ENCODE data around the gene PPP3R2. TPM values are rescaled to one million over a fixed set of nuclear protein-coding genes. Genes with fewer than 3 reads are reported as not detected.
"Not testable (repeated sequence)": the region's sequence is repeated elsewhere in the genome, so short reads cannot be mapped to it uniquely, and the experiment has no call there.

PPP3R2 gene
- polyA plus RNA-seq, 1 donor (not counting 4 experiments of a cell fraction or from before 2014, with no cell fraction given), result not detected

GRCh38 chr9:101590901-101591300 is 3.9 kb downstream of the PPP3R2 start:
- Histone ChIP-seq H3K4me3 (ENCODE audit: control insufficient read depth in 2 of 3, extremely low read depth in 1 of 3, insufficient read depth in 2 of 3, low read depth in 1 of 3, low read length in 3 of 3) (no peak overlapping the region), H3K9me1 (ENCODE audit: control insufficient read depth, extremely low read depth, insufficient read depth, low read length) (no peaks in the 10 kb centered on the region), H3K27ac (ENCODE audit: control insufficient read depth, insufficient read depth, low read length) (no peak overlapping the region), H4K20me1 (ENCODE audit: control insufficient read depth, extremely low read depth, insufficient read depth, low read length) (no peaks in the 10 kb centered on the region), H3K9ac (ENCODE audit: control insufficient read depth, extremely low read depth, insufficient read depth, low read length) (no peak overlapping the region), H2AFZ (ENCODE audit: control insufficient read depth, low read length) (no peak overlapping the region), H3K79me2 (ENCODE audit: control insufficient read depth, insufficient read depth, low read length) (no peaks in the 10 kb centered on the region), H3K4me2 (ENCODE audit: control insufficient read depth, extremely low read depth, insufficient read depth, low read depth, low read length) (no peak overlapping the region), H3K36me3 (ENCODE audit: control insufficient read depth in 2 of 2, extremely low read depth in 1 of 2, insufficient read depth in 2 of 2, low read length in 2 of 2) (no peaks in the 10 kb centered on the region), H3K27me3 (ENCODE audit: control insufficient read depth, extremely low read depth, insufficient read depth, low read length) (no peaks in the 10 kb centered on the region), H3K4me1 (ENCODE audit: control insufficient read depth, extremely low read depth, insufficient read depth, low read length) (no peaks in the 10 kb centered on the region), H3K9me3 (ENCODE audit: control insufficient read depth, low read depth, low read length) (no peaks in the 10 kb centered on the region)
- FAIRE-seq (no peak), DNase-seq (ENCODE audit: low read depth, low spot score) (no peak)
- dilution Hi-C loops (cut with MboI; ENCODE audit: extremely low pct_ligation_motif_present, low sequenced_read_pairs), result no loop called here
- TF ChIP-seq CTCF (optimal IDR thresholded peaks at IDR 0.05 in 1 of 3, IDR thresholded peaks at IDR 0.05 in 1 of 3, conservative IDR thresholded peaks at IDR 0.05 in 1 of 3; ENCODE audit: extremely low read depth in 1 of 3, insufficient read depth in 2 of 3, low read length in 3 of 3), result no peak
- no peak for TF ChIP-seq EZH2 (IDR thresholded peaks at IDR 0.05; ENCODE audit: low read length)

- H3K36me3 ChIP-seq (ENCODE audit: control insufficient read depth in 2 of 2, extremely low read depth in 1 of 2, insufficient read depth in 2 of 2, low read length in 2 of 2); H3K79me2 ChIP-seq (ENCODE audit: control insufficient read depth, insufficient read depth, low read length); DNase-seq (ENCODE audit: low read depth, low spot score); H3K27me3 ChIP-seq (ENCODE audit: control insufficient read depth, extremely low read depth, insufficient read depth, low read length); H3K4me3 ChIP-seq (ENCODE audit: control insufficient read depth in 2 of 3, extremely low read depth in 1 of 3, insufficient read depth in 2 of 3, low read depth in 1 of 3, low read length in 3 of 3); H3K9me1 ChIP-seq (ENCODE audit: control insufficient read depth, extremely low read depth, insufficient read depth, low read length); dilution Hi-C loops (cut with MboI; ENCODE audit: extremely low pct_ligation_motif_present, low sequenced_read_pairs); H3K4me1 ChIP-seq (ENCODE audit: control insufficient read depth, extremely low read depth, insufficient read depth, low read length); H4K20me1 ChIP-seq (ENCODE audit: control insufficient read depth, extremely low read depth, insufficient read depth, low read length); H3K4me2 ChIP-seq (ENCODE audit: control insufficient read depth, extremely low read depth, insufficient read depth, low read depth, low read length); H3K27ac ChIP-seq (ENCODE audit: control insufficient read depth, insufficient read depth, low read length); H3K9ac ChIP-seq (ENCODE audit: control insufficient read depth, extremely low read depth, insufficient read depth, low read length); H2AFZ ChIP-seq (ENCODE audit: control insufficient read depth, low read length); H3K9me3 ChIP-seq (ENCODE audit: control insufficient read depth, low read depth, low read length): not testable (repeated sequence)
- FAIRE-seq, result peak; percentile 17
Observed at GRCh38 chr9:101590074-101590473, 4.7 kb downstream of the PPP3R2 start.

GRCh38 chr9:101587332-101588043 is 7.3 kb downstream of the PPP3R2 start:
- Histone ChIP-seq H3K4me2 (ENCODE audit: control insufficient read depth, extremely low read depth, insufficient read depth, low read depth, low read length) (no peak overlapping the region), H4K20me1 (ENCODE audit: control insufficient read depth, extremely low read depth, insufficient read depth, low read length) (no peaks in the 10 kb centered on the region), H3K27ac (ENCODE audit: control insufficient read depth, insufficient read depth, low read length) (no peak overlapping the region), H3K9me3 (ENCODE audit: control insufficient read depth, low read depth, low read length) (no peaks in the 10 kb centered on the region), H3K9me1 (ENCODE audit: control insufficient read depth, extremely low read depth, insufficient read depth, low read length) (no peaks in the 10 kb centered on the region), H3K9ac (ENCODE audit: control insufficient read depth, extremely low read depth, insufficient read depth, low read length) (no peak overlapping the region), H3K27me3 (ENCODE audit: control insufficient read depth, extremely low read depth, insufficient read depth, low read length) (no peaks in the 10 kb centered on the region), H2AFZ (ENCODE audit: control insufficient read depth, low read length) (no peak overlapping the region), H3K79me2 (ENCODE audit: control insufficient read depth, insufficient read depth, low read length) (no peaks in the 10 kb centered on the region), H3K4me3 (ENCODE audit: control insufficient read depth in 2 of 3, extremely low read depth in 1 of 3, insufficient read depth in 2 of 3, low read depth in 1 of 3, low read length in 3 of 3) (no peak overlapping the region), H3K36me3 (ENCODE audit: control insufficient read depth in 2 of 2, extremely low read depth in 1 of 2, insufficient read depth in 2 of 2, low read length in 2 of 2) (no peaks in the 10 kb centered on the region), H3K4me1 (ENCODE audit: control insufficient read depth, extremely low read depth, insufficient read depth, low read length) (no peaks in the 10 kb centered on the region)
- no peak for TF ChIP-seq CTCF (optimal IDR thresholded peaks at IDR 0.05 in 1 of 3, IDR thresholded peaks at IDR 0.05 in 1 of 3, conservative IDR thresholded peaks at IDR 0.05 in 1 of 3; ENCODE audit: extremely low read depth in 1 of 3, insufficient read depth in 2 of 3, low read length in 3 of 3)
- no peak for TF ChIP-seq EZH2 (IDR thresholded peaks at IDR 0.05; ENCODE audit: low read length)
- dilution Hi-C loops (cut with MboI; ENCODE audit: extremely low pct_ligation_motif_present, low sequenced_read_pairs), result no loop called here
- FAIRE-seq, result no peak
- DNase-seq (ENCODE audit: low read depth, low spot score), result no peak
